ENCODE results near the gene RNF213. TPM values are rescaled to one million over a fixed set of nuclear protein-coding genes. Genes with fewer than 3 reads are reported as not detected.
A peak's percentile ranks its signal among the peaks of the same experiment; 100 is the strongest.

RNF213 gene
- total RNA-seq, 1 donor from 2014 or later, result 110 TPM

DNA sequence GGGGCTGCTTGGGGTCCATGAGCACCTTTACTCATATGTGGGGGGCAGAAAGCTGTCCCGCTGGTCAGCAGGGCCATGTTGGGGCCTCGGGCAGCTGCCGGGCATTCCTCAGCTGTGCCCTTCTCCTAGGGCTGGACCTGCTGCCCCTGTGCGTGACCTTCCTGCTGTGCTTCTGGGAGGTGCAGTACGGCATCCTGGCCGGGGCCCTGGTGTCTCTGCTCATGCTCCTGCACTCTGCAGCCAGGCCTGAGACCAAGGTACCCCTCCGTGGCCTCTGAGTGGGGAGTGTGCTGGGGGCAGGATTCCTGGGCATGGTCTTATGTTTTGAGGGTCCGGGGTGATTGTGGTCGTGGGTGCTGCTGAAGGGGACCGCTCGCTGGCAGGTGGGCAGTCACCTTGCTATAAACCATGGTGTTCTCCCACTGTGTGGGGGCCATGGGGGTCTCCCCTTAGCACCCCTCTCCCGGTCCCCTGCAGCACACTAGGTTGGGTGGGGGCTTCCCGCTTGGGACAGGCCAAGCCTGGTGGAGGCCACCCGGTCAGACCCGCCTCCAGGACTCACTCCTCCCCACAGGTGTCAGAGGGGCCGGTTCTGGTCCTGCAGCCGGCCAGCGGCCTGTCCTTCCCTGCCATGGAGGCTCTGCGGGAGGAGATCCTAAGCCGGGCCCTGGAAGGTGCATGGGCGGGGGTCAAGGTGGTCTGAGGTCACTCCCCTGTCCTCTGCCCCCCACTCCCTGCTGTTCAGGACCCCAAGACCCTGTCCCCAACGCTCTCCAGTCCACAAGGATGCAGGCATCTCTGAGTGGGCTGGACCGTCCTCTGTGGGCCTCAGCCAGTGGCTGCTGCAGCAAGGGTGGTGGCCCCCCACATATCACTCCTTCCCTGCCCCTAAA is 12.4 kb upstream of the RNF213 start:
- H3K9me3 Mint-ChIP-seq (ENCODE audit: unreplicated experiment), result no peaks in the 10 kb centered on the region
- TF ChIP-seq, protein P1, sequence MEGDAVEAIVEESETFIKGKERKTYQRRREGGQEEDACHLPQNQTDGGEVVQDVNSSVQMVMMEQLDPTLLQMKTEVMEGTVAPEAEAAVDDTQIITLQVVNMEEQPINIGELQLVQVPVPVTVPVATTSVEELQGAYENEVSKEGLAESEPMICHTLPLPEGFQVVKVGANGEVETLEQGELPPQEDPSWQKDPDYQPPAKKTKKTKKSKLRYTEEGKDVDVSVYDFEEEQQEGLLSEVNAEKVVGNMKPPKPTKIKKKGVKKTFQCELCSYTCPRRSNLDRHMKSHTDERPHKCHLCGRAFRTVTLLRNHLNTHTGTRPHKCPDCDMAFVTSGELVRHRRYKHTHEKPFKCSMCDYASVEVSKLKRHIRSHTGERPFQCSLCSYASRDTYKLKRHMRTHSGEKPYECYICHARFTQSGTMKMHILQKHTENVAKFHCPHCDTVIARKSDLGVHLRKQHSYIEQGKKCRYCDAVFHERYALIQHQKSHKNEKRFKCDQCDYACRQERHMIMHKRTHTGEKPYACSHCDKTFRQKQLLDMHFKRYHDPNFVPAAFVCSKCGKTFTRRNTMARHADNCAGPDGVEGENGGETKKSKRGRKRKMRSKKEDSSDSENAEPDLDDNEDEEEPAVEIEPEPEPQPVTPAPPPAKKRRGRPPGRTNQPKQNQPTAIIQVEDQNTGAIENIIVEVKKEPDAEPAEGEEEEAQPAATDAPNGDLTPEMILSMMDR (IDR thresholded peaks at IDR 0.05; ENCODE audit: unreplicated experiment), result no peak
- H3K27me3 Mint-ChIP-seq (ENCODE audit: unreplicated experiment), result peaks cover 7% of the 10 kb centered on the region
- H3K36me3 Mint-ChIP-seq (ENCODE audit: low read depth, unreplicated experiment), result peaks cover 12% of the 10 kb centered on the region
- H3K27ac Mint-ChIP-seq (ENCODE audit: unreplicated experiment), result no peak overlapping the region
- no peak overlapping the region for H3K4me3 Mint-ChIP-seq (ENCODE audit: unreplicated experiment)
- H3K4me1 Mint-ChIP-seq (ENCODE audit: unreplicated experiment), result peaks cover 1% of the 10 kb centered on the region
- no peak for DNase-seq (ENCODE audit: low spot score)

DNA sequence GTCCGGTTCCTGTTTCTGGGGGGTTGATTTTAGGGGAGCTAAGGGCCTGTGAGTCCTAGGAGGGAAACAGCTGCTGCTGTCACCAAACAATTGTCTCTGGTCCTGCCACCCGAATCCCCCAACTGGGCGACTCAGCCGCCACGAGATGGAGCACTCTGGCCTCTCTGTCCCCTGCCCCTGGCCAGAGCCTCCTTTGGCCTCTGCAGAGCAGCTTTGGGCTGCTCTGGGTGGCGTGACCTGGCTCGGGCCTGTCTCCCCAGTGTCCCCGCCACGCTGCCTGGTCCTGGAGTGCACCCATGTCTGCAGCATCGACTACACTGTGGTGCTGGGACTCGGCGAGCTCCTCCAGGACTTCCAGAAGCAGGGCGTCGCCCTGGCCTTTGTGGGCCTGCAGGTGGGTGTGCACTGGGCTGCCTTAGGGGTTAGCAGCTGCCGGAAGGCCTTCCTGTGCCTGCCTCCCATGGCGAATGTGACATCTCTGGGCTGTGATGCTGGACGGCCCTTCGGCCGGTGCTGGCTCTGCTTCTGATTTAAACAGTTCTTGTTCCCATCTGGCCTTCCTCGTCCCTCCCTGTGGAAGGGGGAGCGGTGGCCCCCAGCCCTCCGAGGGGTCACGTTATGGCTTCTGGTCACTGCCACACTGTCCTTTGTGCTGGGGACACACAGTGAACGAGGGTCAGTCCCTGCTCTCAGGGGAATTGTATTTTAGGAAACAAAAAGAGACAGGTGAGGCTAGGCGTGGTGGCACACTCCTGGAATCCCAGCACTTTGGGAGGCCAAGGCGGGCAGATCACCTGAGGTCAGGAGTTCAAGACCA is 11.6 kb upstream of the RNF213 start:
- peaks cover 8% of the 10 kb centered on the region for H3K4me1 Mint-ChIP-seq (ENCODE audit: unreplicated experiment)
- H3K27ac Mint-ChIP-seq (ENCODE audit: unreplicated experiment), result no peak overlapping the region
- no peak for DNase-seq (ENCODE audit: low spot score)
- H3K36me3 Mint-ChIP-seq (ENCODE audit: low read depth, unreplicated experiment), result peaks cover 12% of the 10 kb centered on the region
- H3K9me3 Mint-ChIP-seq (ENCODE audit: unreplicated experiment), result no peaks in the 10 kb centered on the region
- peaks cover 11% of the 10 kb centered on the region for H3K27me3 Mint-ChIP-seq (ENCODE audit: unreplicated experiment)
- H3K4me3 Mint-ChIP-seq (ENCODE audit: unreplicated experiment), result no peak overlapping the region
- TF ChIP-seq, protein P1 (IDR thresholded peaks at IDR 0.05; ENCODE audit: unreplicated experiment), result no peak

DNA sequence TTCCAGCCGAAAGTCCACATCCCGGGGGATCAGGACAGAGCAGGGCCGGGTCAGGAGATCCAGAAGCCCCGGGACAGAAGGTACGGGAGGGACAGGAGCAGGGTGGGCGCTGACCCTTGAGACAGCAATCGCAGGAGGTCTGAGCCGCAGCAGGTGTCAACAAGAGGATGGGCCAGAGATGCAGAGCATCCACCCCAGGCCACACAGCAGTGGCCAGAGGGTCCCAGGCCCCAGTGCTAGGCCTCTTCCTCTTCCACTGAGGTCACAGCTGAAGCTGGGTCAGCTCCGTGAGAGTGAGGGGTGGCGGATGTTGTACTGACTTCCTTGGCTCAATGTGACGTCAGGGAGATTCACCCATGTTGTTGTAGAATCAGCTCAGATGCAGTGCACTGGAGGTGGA is 8.7 kb upstream of the RNF213 start:
- DNase-seq (ENCODE audit: low spot score), result no peak
- H3K4me3 Mint-ChIP-seq (ENCODE audit: unreplicated experiment), result no peak overlapping the region
- no peaks in the 10 kb centered on the region for H3K9me3 Mint-ChIP-seq (ENCODE audit: unreplicated experiment)
- peaks cover 11% of the 10 kb centered on the region for H3K4me1 Mint-ChIP-seq (ENCODE audit: unreplicated experiment)
- H3K36me3 Mint-ChIP-seq (ENCODE audit: low read depth, unreplicated experiment), result peaks cover 3% of the 10 kb centered on the region
- H3K27me3 Mint-ChIP-seq (ENCODE audit: unreplicated experiment), result peaks cover 4% of the 10 kb centered on the region
- TF ChIP-seq, protein P1 (IDR thresholded peaks at IDR 0.05; ENCODE audit: unreplicated experiment), result no peak
- H3K27ac Mint-ChIP-seq (ENCODE audit: unreplicated experiment), result no peak overlapping the region

DNA sequence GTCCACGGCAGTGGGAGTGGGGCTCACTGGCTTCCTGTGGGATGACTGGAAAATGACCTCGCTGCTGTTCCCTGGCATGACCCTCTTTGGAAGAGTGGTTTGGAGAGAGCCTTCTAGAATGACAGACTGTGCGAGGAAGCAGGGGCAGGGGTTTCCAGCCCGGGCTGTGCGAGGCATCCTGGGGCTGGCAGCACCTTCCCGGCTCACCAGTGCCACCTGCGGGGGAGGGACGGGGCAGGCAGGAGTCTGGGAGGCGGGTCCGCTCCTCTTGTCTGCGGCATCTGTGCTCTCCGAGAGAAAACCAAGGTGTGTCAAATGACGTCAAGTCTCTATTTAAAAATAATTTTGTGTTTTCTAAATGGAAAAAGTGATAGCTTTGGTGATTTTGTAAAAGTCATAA is 7.8 kb upstream of the RNF213 start:
- TF ChIP-seq, protein P1 (IDR thresholded peaks at IDR 0.05; ENCODE audit: unreplicated experiment), result no peak

More for the DNA sequence above, 7.8 kb upstream of the RNF213 start:
- no peak overlapping the region for H3K4me3 Mint-ChIP-seq (ENCODE audit: unreplicated experiment)
- no peaks in the 10 kb centered on the region for H3K9me3 Mint-ChIP-seq (ENCODE audit: unreplicated experiment)
- peaks cover 4% of the 10 kb centered on the region for H3K27me3 Mint-ChIP-seq (ENCODE audit: unreplicated experiment)
- peak; percentile 64 for DNase-seq (ENCODE audit: low spot score)
- peaks cover 3% of the 10 kb centered on the region for H3K36me3 Mint-ChIP-seq (ENCODE audit: low read depth, unreplicated experiment)
- H3K4me1 Mint-ChIP-seq (ENCODE audit: unreplicated experiment), result peaks cover 11% of the 10 kb centered on the region
- H3K27ac Mint-ChIP-seq (ENCODE audit: unreplicated experiment), result no peak overlapping the region
